ENCODE results near the gene TLE4.

TLE4 gene

DNA sequence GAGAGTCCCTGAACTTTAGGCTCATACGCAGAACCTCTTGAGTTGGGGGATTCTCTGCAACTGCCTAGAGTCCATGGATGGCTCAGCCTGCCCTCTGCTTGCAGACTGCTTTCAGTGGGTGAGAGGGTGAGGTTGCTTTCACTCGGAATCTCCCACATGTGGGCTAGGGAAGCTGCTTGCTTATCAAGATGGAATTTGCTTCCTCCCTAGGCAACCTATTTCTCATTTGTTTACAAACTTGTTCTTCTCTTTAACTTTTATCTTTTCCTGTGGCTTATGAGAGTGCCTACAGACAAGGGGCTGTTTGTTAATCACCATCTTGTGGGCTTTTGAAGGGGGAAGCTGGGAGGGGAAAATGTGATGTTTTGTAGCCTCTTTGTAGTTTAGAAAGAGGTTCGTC, 10.0 kb downstream of the TLE4 start:
- TF ChIP-seq, protein P1, sequence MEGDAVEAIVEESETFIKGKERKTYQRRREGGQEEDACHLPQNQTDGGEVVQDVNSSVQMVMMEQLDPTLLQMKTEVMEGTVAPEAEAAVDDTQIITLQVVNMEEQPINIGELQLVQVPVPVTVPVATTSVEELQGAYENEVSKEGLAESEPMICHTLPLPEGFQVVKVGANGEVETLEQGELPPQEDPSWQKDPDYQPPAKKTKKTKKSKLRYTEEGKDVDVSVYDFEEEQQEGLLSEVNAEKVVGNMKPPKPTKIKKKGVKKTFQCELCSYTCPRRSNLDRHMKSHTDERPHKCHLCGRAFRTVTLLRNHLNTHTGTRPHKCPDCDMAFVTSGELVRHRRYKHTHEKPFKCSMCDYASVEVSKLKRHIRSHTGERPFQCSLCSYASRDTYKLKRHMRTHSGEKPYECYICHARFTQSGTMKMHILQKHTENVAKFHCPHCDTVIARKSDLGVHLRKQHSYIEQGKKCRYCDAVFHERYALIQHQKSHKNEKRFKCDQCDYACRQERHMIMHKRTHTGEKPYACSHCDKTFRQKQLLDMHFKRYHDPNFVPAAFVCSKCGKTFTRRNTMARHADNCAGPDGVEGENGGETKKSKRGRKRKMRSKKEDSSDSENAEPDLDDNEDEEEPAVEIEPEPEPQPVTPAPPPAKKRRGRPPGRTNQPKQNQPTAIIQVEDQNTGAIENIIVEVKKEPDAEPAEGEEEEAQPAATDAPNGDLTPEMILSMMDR (IDR thresholded peaks at IDR 0.05; ENCODE audit: low read depth, low read length, missing control alignments) = no peak
- DNase-seq (ENCODE audit: extremely low read depth, low read depth) = peak; percentile 82
- H3K4me3 ChIP-seq (replicated peaks; ENCODE audit: low read depth, low read length) = peak overlapping the region; percentile 4; the same call in 1 of the 2 replicates

DNA sequence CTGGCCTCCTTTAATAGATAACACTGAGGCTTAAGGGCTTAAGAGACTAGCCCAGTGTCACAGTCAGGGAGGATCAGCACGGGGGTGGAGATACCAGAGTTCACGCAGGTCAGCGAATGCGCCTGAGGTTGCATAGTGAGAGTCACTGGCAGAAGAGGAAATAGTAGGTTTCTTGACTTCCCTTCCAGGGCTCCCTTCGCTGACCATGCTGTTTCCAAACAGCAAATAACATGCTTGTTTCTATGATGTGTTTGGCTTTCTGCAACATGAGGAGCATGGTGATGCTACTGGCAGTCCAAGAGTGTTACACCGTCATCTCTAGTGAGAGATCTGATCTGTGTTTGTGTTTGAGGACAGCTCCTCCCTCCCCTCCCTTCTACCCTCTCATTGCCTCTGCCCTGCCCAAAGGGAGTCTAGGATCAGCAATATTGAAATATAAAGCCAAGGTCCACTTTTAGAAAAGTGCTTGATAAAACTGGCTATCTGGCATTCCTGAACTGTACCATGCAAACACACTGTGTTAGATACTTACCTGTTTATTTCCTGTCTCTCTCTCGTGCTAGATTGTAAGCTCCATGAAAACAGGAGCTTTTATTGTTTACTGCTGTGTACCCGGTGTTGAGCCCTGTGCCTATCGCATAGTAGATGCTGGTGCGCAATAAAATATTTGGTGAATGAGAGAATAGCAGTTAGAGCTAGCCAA, 12.3 kb downstream of the TLE4 start:
- DNase-seq (ENCODE audit: extremely low read depth, low read depth) = no peak
- TF ChIP-seq, protein P1 (IDR thresholded peaks at IDR 0.05; ENCODE audit: low read depth, low read length, missing control alignments) = no peak
- H3K4me3 ChIP-seq (replicated peaks; ENCODE audit: low read depth, low read length) = no peak overlapping the region

DNA sequence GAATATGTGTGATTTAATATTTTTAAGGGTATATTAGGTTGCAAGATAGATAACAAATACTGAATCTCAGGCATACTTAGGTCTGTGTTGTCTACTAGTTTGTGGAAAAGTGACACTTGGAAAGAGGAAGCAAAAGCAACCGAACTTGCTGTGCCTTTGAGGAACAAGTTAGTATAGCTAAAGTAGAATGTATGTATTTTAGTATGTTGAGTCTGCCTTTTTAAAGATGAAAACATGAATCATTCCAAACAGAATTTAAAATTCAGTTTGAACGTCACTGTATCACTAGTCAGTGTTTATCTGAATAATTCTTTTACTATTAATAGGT, 12.9 kb downstream of the TLE4 start:
- TF ChIP-seq, protein P1 (IDR thresholded peaks at IDR 0.05; ENCODE audit: low read depth, low read length, missing control alignments) = no peak
- DNase-seq (ENCODE audit: extremely low read depth, low read depth) = no peak
- H3K4me3 ChIP-seq (replicated peaks; ENCODE audit: low read depth, low read length) = no peak overlapping the region

DNA sequence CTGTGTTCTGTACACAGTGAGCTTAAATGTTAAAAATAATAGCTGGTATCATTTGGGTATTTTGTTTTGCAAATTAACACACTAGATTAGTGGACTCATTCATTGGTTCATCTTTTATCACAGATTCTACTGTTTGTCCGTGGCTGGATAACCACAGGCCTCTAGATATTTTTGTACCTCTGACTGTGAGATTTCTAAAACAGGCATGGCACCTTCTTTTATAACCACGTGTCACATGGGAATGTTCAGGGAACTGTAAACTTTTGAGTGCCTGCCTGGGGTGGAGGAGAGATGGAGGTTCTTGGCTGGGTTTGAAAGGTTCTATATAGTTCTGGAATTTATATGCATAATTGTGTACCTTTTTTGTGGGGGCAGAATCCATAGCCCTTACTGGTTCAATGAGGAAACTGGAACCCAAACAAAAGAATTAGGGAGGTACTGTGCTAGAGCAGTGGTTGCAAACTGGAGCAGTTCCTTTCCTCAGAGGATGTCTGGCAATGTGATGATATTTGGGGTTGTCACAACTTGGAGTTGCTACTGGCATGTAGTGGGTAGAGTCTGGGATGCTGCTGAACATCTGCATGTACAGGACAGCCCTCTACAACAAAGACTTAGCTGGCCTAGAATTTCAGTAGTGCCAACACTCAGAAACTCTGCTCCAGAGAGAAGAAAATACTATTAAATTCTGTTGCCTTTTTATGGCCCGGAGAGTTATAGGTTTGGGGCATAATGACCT, 16.9 kb downstream of the TLE4 start:
- TF ChIP-seq, protein P1 (IDR thresholded peaks at IDR 0.05; ENCODE audit: low read depth, low read length, missing control alignments) = no peak
- no peak for DNase-seq (ENCODE audit: extremely low read depth, low read depth)
- no peak overlapping the region for H3K4me3 ChIP-seq (replicated peaks; ENCODE audit: low read depth, low read length)

DNA sequence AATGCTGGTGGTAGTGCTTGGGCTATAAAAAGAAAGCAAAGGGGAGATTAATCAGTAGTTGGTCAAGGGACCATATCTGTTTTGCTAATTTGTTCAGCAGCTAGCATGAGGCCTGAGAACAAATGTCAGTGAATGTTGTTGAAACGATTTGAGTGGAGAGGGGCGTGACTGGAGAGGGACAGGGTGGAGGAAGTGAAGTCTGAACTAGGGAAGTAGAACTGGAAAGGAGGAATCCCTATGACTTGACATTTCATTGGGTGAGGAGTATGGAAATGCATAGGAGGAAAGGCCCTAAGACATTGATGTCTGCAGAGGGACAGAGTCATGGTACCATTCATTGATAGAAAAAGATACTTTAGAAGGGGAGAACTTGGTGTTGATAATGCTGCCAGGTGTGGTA, 19.7 kb downstream of the TLE4 start:
- DNase-seq (ENCODE audit: extremely low read depth, low read depth) = no peak
- TF ChIP-seq, protein P1 (IDR thresholded peaks at IDR 0.05; ENCODE audit: low read depth, low read length, missing control alignments) = no peak
- no peak overlapping the region for H3K4me3 ChIP-seq (replicated peaks; ENCODE audit: low read depth, low read length)

DNA sequence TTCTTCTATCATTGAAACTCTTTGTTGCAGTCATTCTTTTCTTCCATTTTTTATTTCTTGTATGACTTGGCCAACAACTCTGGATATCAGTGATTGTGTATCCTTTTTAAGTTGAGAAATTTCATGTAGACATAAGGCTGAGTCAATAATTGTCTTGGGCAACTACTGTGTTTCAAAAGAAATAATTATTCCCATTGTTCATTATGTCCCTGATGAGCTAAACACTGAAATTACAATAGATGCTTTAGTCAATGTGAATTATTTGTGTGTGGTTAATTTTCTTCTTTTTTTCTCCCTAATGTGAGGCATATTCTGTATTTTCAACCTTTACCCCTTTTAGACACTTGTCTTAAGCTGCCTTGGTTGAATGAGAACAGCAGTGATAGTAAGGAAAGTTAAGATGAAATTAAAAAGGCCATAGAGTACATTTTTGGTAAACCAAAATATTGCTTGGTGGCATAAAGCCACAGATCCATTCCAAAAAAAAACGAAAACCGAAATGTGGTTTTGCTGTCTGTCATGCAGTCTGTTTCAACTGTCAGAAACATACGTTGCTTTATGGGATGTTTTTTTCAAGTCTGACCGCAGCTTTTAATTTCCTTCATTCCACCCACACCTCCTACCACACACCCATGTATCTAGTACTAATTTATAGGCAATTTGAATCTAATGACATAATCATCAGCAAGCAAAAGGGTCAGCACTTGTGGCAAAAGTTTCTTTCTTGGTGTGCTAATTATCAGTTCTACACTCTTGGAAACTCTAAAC, 21.1 kb downstream of the TLE4 start:
- TF ChIP-seq, protein P1 (IDR thresholded peaks at IDR 0.05; ENCODE audit: low read depth, low read length, missing control alignments) = no peak
- H3K4me3 ChIP-seq (replicated peaks; ENCODE audit: low read depth, low read length) = no peak overlapping the region
- no peak for DNase-seq (ENCODE audit: extremely low read depth, low read depth)

All from HFF-Myc (cell line).